Ovary (tissue), 9 donors: Measurements from ENCODE around the gene FOXK2. TPM values are rescaled to one million over a fixed set of nuclear protein-coding genes. Genes with fewer than 3 reads are reported as not detected.

Experiments
- DNase-seq, 5 donors: peaks; one replicate each; pipeline ENCODE4 v3.0.0-alpha.2; 2019 to 2020
- H3K27ac ChIP-seq, 2 donors: fragments of 200-600 bp; one replicate each; pipeline versions ENCODE4 v1.5.1 to v1.8.0; 2019 to 2022
- H3K27me3 ChIP-seq: fragments of 200-600 bp; one replicate; pipeline ENCODE4 v1.8.0; 2022
- H3K36me3 ChIP-seq: fragments of 200-600 bp; sonication (generic); one replicate; pipeline ENCODE4 v1.5.1; 2019
- H3K4me1 ChIP-seq: one replicate; pipeline ENCODE4 v1.8.1; 2013; ENCODE audit warnings: mild to moderate bottlenecking, moderate library complexity; ENCODE audit not compliant: insufficient read depth
- H3K4me3 ChIP-seq: fragments of 200-600 bp; sonication (generic); one replicate; pipeline ENCODE4 v1.5.1; 2017
- H3K9me3 ChIP-seq, 2 donors: fragments of 200-600 bp in 1 of 2; sonication (generic) in 1 of 2; one replicate each; pipeline versions ENCODE4 v1.5.1 to v1.8.1; 2013 to 2019; ENCODE audit warnings: mild to moderate bottlenecking in 1 of 2, moderate library complexity in 1 of 2
- EP300 ChIP-seq: sonication (generic); formaldehyde crosslinking; IDR thresholded peaks from one replicate; pipeline ENCODE4 v1.6.1; 2017; ENCODE audit warnings: antibody characterized with exemption
- POLR2A ChIP-seq: fragments of 450-650 bp; IDR thresholded peaks from one replicate; pipeline ENCODE4 v1.6.1; 2017; ENCODE audit warnings: antibody characterized with exemption, mild to moderate bottlenecking, moderate library complexity
- WGBS, 3 donors: extraction: QIAGEN DNeasy Blood & Tissue Kit in 1 of 3; methylation state at CpG; one replicate each; pipeline versions ENCODE4 v1.1.5 to v1.1.7; 2013 to 2017; 5-methylcytosine and 5-hydroxymethylcytosine counted together
- intact Hi-C, 4 donors: fragments of 100-400 bp; cut with DNase I; formaldehyde crosslinking; loops; one replicate each; pipeline versions ENCODE4 v1.11.0 to v1.15.1; 2022 to 2023
- polyA plus RNA-seq, 2 donors: library from polyadenylated mRNA; stranded (reverse); fragments of 200-250 nt in 1 of 2; fragments of 350-450 nt in 1 of 2; fragmentation: Illumina TruSeq in 1 of 2; extraction: RNeasy Lipid Tissue Mini Kit (QIAGEN cat#74804) in 1 of 2; gene quantifications; one replicate each; pipeline ENCODE4 v1.2.3, GENCODE V29; 2013 to 2014
- total RNA-seq, 7 donors: library from RNA; depleted of rRNA in 2 of 7; stranded (reverse); fragments of >200 nt in 2 of 7; fragmentation: NEBNext Ultra II Directional in 3 of 7; extraction: Animal tissue kit (Norgen Biotek cat#: 25700) in 3 of 7; gene quantifications; one replicate each; pipeline versions ENCODE4 v1.1.0 to v1.2.4, GENCODE V29; 2016 to 2023
- TF ChIP-seq, protein P1 (sequence below), 3 donors: fragments of 450-650 bp in 2 of 3; fragments of 200-600 bp in 1 of 3; IDR thresholded peaks; one replicate each; pipeline versions ENCODE4 v1.5.1 to v1.8.0; 2016 to 2022; ENCODE audit warnings: antibody characterized with exemption in 3 of 3, mild to moderate bottlenecking in 1 of 3
- donor health status: DM: no; HTN: no; CAD: no; lungs with moderate emphysema.
- donor health status: DM: no; HTN: no; CAD: no.
- donor health status: Bipolar disorder and iron deficiency.
- donor health status: DM: yes; HTN: yes; CAD: no.
- donor health status: DM: no; HTN: no; CAD: no.
- donor health status: DM: yes; HTN: yes; CAD: no.

The FOXK2 gene
- total and polyA plus RNA-seq, 9 donors, result 19.1 to 67.6 (median 43.0) TPM

DNA sequence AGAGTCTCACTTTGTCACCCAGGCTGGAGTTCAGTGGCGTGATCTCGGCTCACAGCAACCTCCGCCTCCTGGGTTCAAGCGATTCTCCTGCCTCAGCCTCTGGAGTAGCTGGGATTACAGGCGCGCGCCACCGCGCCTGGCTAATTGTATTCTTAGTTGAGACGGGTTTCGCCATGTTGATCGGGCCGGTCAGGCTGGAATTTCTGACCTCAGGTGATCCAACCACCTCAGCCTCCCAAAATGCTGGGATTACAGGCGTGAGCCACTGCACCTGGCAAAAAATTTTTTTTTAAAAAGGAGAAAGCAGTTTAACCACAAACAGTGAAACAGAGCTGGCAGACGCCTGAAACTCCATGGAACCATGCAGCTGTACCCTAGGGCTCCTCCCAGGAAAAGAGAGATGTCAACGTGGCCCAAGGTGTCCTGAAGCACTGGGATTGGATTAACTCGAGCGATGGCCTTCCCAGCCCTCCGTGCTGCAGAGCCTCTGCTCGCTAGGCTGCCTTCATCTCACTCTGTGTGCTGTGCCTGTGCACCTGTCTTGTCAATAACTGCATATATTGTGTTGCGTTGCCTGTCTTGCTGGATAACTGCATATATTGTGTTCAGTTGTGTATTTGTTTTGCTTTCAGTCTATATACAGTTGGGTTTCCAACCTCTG, 29.6 kb upstream of the FOXK2 start:
- no peak for DNase-seq
- Histone ChIP-seq H3K4me3 (no peak overlapping the region), H3K4me1 (no peaks in the 10 kb centered on the region), H3K36me3 (no peaks in the 10 kb centered on the region), H3K9me3 (no peaks in the 10 kb centered on the region), H3K27me3 (no peaks in the 10 kb centered on the region), H3K27ac (no peak overlapping the region)
- intact Hi-C loops, result loop anchor here in 3 of 4 donors (5.0 to 10.0 kb wide), 3 partner anchors 52 to 135 kb away; partner anchors contain the start of gene TEX19 (in 1 of the 3)
- no peak for TF ChIP-seq POLR2A
- TF ChIP-seq, protein P1, sequence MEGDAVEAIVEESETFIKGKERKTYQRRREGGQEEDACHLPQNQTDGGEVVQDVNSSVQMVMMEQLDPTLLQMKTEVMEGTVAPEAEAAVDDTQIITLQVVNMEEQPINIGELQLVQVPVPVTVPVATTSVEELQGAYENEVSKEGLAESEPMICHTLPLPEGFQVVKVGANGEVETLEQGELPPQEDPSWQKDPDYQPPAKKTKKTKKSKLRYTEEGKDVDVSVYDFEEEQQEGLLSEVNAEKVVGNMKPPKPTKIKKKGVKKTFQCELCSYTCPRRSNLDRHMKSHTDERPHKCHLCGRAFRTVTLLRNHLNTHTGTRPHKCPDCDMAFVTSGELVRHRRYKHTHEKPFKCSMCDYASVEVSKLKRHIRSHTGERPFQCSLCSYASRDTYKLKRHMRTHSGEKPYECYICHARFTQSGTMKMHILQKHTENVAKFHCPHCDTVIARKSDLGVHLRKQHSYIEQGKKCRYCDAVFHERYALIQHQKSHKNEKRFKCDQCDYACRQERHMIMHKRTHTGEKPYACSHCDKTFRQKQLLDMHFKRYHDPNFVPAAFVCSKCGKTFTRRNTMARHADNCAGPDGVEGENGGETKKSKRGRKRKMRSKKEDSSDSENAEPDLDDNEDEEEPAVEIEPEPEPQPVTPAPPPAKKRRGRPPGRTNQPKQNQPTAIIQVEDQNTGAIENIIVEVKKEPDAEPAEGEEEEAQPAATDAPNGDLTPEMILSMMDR (IDR thresholded peaks at IDR 0.05), result no peak
- 92 to 93% (median 93%) methylated on average over 21 of the region's 21 CpGs for WGBS, 3 donors

DNA sequence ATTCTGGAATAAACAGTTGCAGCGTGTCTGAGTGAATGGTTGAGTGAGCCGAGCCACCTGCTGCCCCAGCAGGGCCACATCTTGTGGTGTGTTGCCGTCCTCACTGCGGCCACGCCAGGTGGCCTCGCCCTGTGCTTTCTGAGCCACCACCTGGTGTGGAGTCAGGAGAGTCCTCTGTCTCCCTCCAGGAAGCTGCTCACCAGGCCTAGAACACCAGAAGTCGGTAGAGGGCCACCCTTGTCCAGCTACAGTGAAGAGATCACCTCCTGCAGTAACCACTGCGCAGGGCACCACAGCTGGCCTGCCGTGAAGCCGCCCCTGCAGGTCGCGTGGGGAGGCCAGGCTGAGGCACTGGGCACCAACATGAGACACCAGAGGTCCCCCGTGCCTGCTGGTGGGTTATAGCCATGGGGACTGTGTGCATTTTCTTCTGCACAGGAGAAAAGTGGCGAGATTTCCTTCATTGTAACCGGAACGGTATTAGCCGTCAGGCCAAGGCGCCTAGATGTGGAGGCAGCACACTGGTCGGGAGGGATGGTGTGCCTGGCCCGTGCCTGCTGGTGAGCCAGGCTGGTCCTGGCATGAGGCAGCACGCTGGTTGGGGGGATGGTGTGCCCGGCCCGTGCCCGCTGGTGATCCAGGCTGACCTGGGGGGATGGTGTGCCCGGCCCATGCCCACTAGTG, 28.9 kb upstream of the FOXK2 start:
- Histone ChIP-seq H3K9me3 (no peaks in the 10 kb centered on the region), H3K4me1 (no peaks in the 10 kb centered on the region), H3K4me3 (no peak overlapping the region), H3K36me3 (no peaks in the 10 kb centered on the region), H3K27ac (no peak overlapping the region), H3K27me3 (no peaks in the 10 kb centered on the region)
- no peak for TF ChIP-seq POLR2A
- TF ChIP-seq EP300, result no peak
- TF ChIP-seq, protein P1 (IDR thresholded peaks at IDR 0.05), result no peak
- 78 to 91% (median 87%) methylated on average over 25 of the region's 25 CpGs for WGBS, 3 donors
- DNase-seq, result peak in 1 of 5 donors; percentile 35
- intact Hi-C loops, result loop anchor here in 3 of 4 donors (5.0 to 10.0 kb wide), 3 partner anchors 52 to 136 kb away; partner anchors contain the start of gene TEX19 (in 1 of the 3)

DNA sequence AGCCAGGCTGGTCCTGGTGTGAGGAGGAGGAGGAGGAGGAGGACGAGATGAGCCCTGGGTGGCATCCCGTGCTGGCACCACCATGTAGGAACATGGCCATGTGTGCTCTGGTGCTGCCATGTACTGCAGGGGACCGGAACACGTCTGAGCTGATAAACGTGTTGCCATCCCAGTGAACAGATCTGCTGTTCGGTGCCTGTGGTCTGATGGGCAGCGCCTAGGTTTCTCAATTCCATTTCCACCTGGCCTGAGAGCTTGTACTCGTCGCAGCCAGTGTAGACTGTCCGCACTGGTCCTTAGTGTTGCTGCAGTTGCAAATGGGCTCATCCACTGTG, 28.4 kb upstream of the FOXK2 start:
- TF ChIP-seq EP300 (no peak), POLR2A (no peak)
- TF ChIP-seq, protein P1 (IDR thresholded peaks at IDR 0.05), result no peak
- H3K4me3 ChIP-seq, result no peak overlapping the region
- DNase-seq, result no peak
- H3K9me3 ChIP-seq, result no peaks in the 10 kb centered on the region
- H3K4me1 ChIP-seq, result no peaks in the 10 kb centered on the region
- no peaks in the 10 kb centered on the region for H3K27me3 ChIP-seq
- no peak overlapping the region for H3K27ac ChIP-seq
- no peaks in the 10 kb centered on the region for H3K36me3 ChIP-seq
- intact Hi-C loops, result loop anchor here in 3 of 4 donors (5.0 to 10.0 kb wide), 3 partner anchors 51 to 136 kb away; partner anchors contain the start of gene TEX19 (in 1 of the 3)
- WGBS, 3 donors, result 88 to 93% (median 90%) methylated on average over 10 of the region's 10 CpGs

DNA sequence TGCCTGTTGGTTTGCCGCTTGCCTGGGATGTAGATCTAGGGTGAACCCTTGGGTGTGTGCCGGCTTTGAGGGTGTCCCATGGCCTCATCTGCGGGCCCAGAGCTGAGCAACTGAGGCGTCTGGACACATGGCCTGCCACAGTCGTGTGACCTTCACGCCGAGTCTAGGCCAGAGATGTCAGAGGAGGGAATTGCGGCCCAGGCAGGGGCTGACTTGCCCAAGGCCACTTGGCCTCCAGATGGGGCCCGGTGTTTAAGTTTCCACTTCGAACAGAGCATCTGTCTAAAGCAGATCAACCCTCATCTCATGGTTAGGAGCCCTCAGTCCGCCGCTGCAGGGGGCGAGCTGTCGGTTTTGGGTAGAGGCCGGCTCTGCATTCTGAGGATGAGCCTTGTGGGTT, 28.0 kb upstream of the FOXK2 start:
- WGBS, 3 donors, result 76 to 93% (median 85%) methylated on average over 15 of the region's 15 CpGs
- Histone ChIP-seq H3K9me3 (no peaks in the 10 kb centered on the region), H3K4me3 (no peak overlapping the region), H3K27ac (no peak overlapping the region), H3K4me1 (peaks cover under 1% of the 10 kb centered on the region), H3K27me3 (no peaks in the 10 kb centered on the region), H3K36me3 (no peaks in the 10 kb centered on the region)
- DNase-seq, result no peak
- intact Hi-C loops, result loop anchor here in 3 of 4 donors (5.0 to 10.0 kb wide), 3 partner anchors 51 to 137 kb away; partner anchors contain the start of gene TEX19 (in 1 of the 3)
- TF ChIP-seq EP300, result no peak
- TF ChIP-seq, protein P1 (IDR thresholded peaks at IDR 0.05), result no peak
- no peak for TF ChIP-seq POLR2A
